IMR-90 (cell line): Measurements from ENCODE around the gene CHI3L1. TPM values are rescaled to one million over a fixed set of nuclear protein-coding genes. Genes with fewer than 3 reads are reported as not detected.

Source experiments
- ATAC-seq: fragments of 200-7000 bp; cut with Tn5 transposase; 2 replicates; pipeline ENCODE4 v1.9.1; 2020; ENCODE audit warnings: low read depth, mild to moderate bottlenecking, moderate library complexity
- BruUV-seq: library from RNA; stranded (reverse); fragments of 400-500 nt; replicated peaks from 2 replicates; lab custom pipeline; 2021; lab: Mats Ljungman, UMichigan
- CTCF ChIA-PET: fragments of 300-600 bp; formaldehyde crosslinking; extraction: SDS; loops from one replicate; lab custom pipeline; 2021; ENCODE audit warnings: antibody characterized with exemption; lab: Yijun Ruan, JAX
- POLR2A ChIA-PET: fragments of 300-600 bp; sonication (Branson Sonifier 250); formaldehyde crosslinking; loops from one replicate; lab custom pipeline; 2022; ENCODE audit warnings: antibody characterized with exemption; ENCODE audit not compliant: unreplicated experiment; lab: Charles Lee
- DNase-seq: peaks from one replicate; pipeline ENCODE4 v3.0.0; 2013
- H2AFZ ChIP-seq: replicated peaks from 2 replicates; pipeline ENCODE3; 2013; ENCODE audit warnings: low read length, mild to moderate bottlenecking; ENCODE audit not compliant: poor library complexity
- H2AK5ac ChIP-seq: 2 replicates; pipeline ENCODE4 v1.6.1; 2013; ENCODE audit warnings: low read depth, low read length, inconsistent platforms
- H2AK9ac ChIP-seq: replicated peaks from 2 replicates; pipeline ENCODE3; 2013; ENCODE audit warnings: mild to moderate bottlenecking, low read depth, low read length, moderate library complexity; ENCODE audit not compliant: poor library complexity
- H2BK120ac ChIP-seq: 2 replicates; pipeline ENCODE4 v1.6.1; 2013; ENCODE audit warnings: low read depth, low read length, inconsistent platforms
- H2BK15ac ChIP-seq: 3 replicates; pipeline ENCODE4 v1.6.1; 2013; ENCODE audit warnings: low read depth, low read length, inconsistent platforms
- H2BK20ac ChIP-seq: 2 replicates; pipeline ENCODE4 v1.6.1; 2013; ENCODE audit warnings: low read depth, mild to moderate bottlenecking, inconsistent platforms, low read length, moderate library complexity
- H2BK5ac ChIP-seq: 2 replicates; pipeline ENCODE4 v1.6.1; 2013; ENCODE audit warnings: mild to moderate bottlenecking, low read depth, low read length, inconsistent platforms; ENCODE audit not compliant: poor library complexity, severe bottlenecking
- H3K14ac ChIP-seq: replicated peaks from 2 replicates; pipeline ENCODE4 v1.6.1; 2013; ENCODE audit warnings: low read depth, low read length, inconsistent platforms
- H3K18ac ChIP-seq: 2 replicates; pipeline ENCODE4 v1.6.1; 2013; ENCODE audit warnings: low read depth, low read length, control low read depth
- H3K23ac ChIP-seq: 2 replicates; pipeline ENCODE4 v1.6.1; 2013; ENCODE audit warnings: low read depth, low read length, inconsistent platforms
- H3K27ac ChIP-seq: 2 replicates; pipeline ENCODE4 v1.5.1; 2013; ENCODE audit warnings: mild to moderate bottlenecking, control low read depth, low read length; ENCODE audit not compliant: insufficient read depth
- H3K27me3 ChIP-seq: 2 replicates; pipeline ENCODE4 v1.6.1; 2013; ENCODE audit warnings: low read length; ENCODE audit not compliant: control insufficient read depth, insufficient read depth
- H3K36me3 ChIP-seq: 2 replicates; pipeline ENCODE4 v1.6.1; 2013; ENCODE audit warnings: low read length, mixed read lengths; ENCODE audit not compliant: control insufficient read depth, insufficient read depth
- H3K4ac ChIP-seq: 2 replicates; pipeline ENCODE4 v1.6.1; 2013; ENCODE audit warnings: low read depth, low read length, inconsistent platforms
- H3K4me1 ChIP-seq: 2 replicates; pipeline ENCODE4 v1.6.1; 2013; ENCODE audit warnings: low read length, mixed read lengths; ENCODE audit not compliant: control insufficient read depth, insufficient read depth
- H3K4me2 ChIP-seq: 2 replicates; pipeline ENCODE4 v1.6.1; 2013; ENCODE audit warnings: low read depth, mild to moderate bottlenecking, control low read depth, low read length, moderate library complexity
- H3K4me3 ChIP-seq: 2 replicates; pipeline ENCODE4 v1.5.1; 2013; ENCODE audit warnings: low read depth, mild to moderate bottlenecking, control low read depth, low read length, moderate library complexity; ENCODE audit not compliant: insufficient read depth
- H3K56ac ChIP-seq: 2 replicates; pipeline ENCODE4 v1.6.1; 2013; ENCODE audit warnings: low read length, inconsistent platforms; ENCODE audit not compliant: insufficient read depth; ENCODE audit errors: extremely low read depth
- H3K79me1 ChIP-seq, 2 experiments: 2 replicates each; pipeline ENCODE4 v1.6.1; 2013; ENCODE audit warnings: low read length in 2 of 2, inconsistent platforms in 1 of 2, low read depth in 1 of 2
- H3K9ac ChIP-seq: 2 replicates; pipeline ENCODE4 v1.6.1; 2013; ENCODE audit warnings: low read depth, low read length, control low read depth
- H3K9me1 ChIP-seq: 2 replicates; pipeline ENCODE4 v1.6.1; 2013; ENCODE audit warnings: low read length, inconsistent platforms; ENCODE audit not compliant: insufficient read depth
- H3K9me3 ChIP-seq: 2 replicates; pipeline ENCODE4 v1.6.1; 2013; ENCODE audit warnings: low read length; ENCODE audit not compliant: control insufficient read depth, insufficient read depth
- H4K20me1 ChIP-seq: 2 replicates; pipeline ENCODE4 v1.6.1; 2013; ENCODE audit warnings: low read length, inconsistent platforms; ENCODE audit not compliant: insufficient read depth
- H4K5ac ChIP-seq: 2 replicates; pipeline ENCODE4 v1.6.1; 2013; ENCODE audit warnings: mild to moderate bottlenecking, low read depth, low read length, control low read depth
- H4K8ac ChIP-seq, 2 experiments: 2 replicates each; pipeline ENCODE4 v1.6.1; 2013; ENCODE audit warnings: low read depth in 2 of 2, low read length in 2 of 2, control low read depth in 1 of 2, inconsistent platforms in 1 of 2
- H4K91ac ChIP-seq: 2 replicates; pipeline ENCODE4 v1.6.1; 2013; ENCODE audit warnings: low read depth, low read length, inconsistent platforms; ENCODE audit not compliant: insufficient read depth
- BHLHE40 ChIP-seq: fragments of 150-350 bp; IDR thresholded peaks from 2 replicates; pipeline ENCODE4 v1.6.1; 2016; ENCODE audit warnings: mild to moderate bottlenecking, low read depth, low read length
- CEBPB ChIP-seq: IDR thresholded peaks from 2 replicates; pipeline ENCODE4 v1.6.1; 2012; ENCODE audit warnings: low read depth, low read length, improper control_type of control experiment
- CHD1 ChIP-seq: IDR thresholded peaks from 2 replicates; pipeline ENCODE4 v1.6.1; 2012; ENCODE audit warnings: low read depth, low read length, improper control_type of control experiment
- CTCF ChIP-seq: conservative IDR thresholded peaks from 2 replicates; pipeline ENCODE4 v1.5.1; 2012; ENCODE audit warnings: mild to moderate bottlenecking, low read depth, low read length, improper control_type of control experiment
- ELK1 ChIP-seq: fragments of 150-350 bp; IDR thresholded peaks from 2 replicates; pipeline ENCODE4 v1.6.1; 2016; ENCODE audit warnings: low read depth, mild to moderate bottlenecking, low read length, moderate library complexity, borderline replicate concordance
- FOS ChIP-seq: fragments of 150-350 bp; IDR thresholded peaks from 2 replicates; pipeline ENCODE4 v1.6.1; 2016; ENCODE audit warnings: low read depth, low read length
- MAFK ChIP-seq: IDR thresholded peaks from 2 replicates; pipeline ENCODE4 v1.6.1; 2012; ENCODE audit warnings: low read depth, low read length, improper control_type of control experiment
- MAZ ChIP-seq: IDR thresholded peaks from 2 replicates; pipeline ENCODE4 v1.6.1; 2012; ENCODE audit warnings: low read depth, mild to moderate bottlenecking, low read length, improper control_type of control experiment, moderate library complexity, borderline replicate concordance
- MXI1 ChIP-seq: IDR thresholded peaks from 2 replicates; pipeline ENCODE4 v1.6.1; 2012; ENCODE audit warnings: low read depth, mild to moderate bottlenecking, low read length, moderate library complexity, borderline replicate concordance
- NFE2L2 ChIP-seq: fragments of 150-350 bp; IDR thresholded peaks from 2 replicates; pipeline ENCODE4 v1.6.1; 2016; ENCODE audit warnings: low read depth, mild to moderate bottlenecking, low read length
- POLR2A ChIP-seq: IDR thresholded peaks from 2 replicates; pipeline ENCODE4 v1.6.1; 2012; ENCODE audit warnings: mild to moderate bottlenecking, low read depth, low read length
- RAD21 ChIP-seq: IDR thresholded peaks from 2 replicates; pipeline ENCODE4 v1.6.1; 2012; ENCODE audit warnings: low read length, improper control_type of control experiment
- RCOR1 ChIP-seq: IDR thresholded peaks from 2 replicates; pipeline ENCODE4 v1.6.1; 2012; ENCODE audit warnings: mild to moderate bottlenecking, low read length, improper control_type of control experiment; ENCODE audit not compliant: insufficient replicate concordance
- RFX5 ChIP-seq: IDR thresholded peaks from 2 replicates; pipeline ENCODE4 v1.8.0; 2012; ENCODE audit warnings: low read depth, mild to moderate bottlenecking, low read length, moderate library complexity
- SMC3 ChIP-seq: fragments of 150-350 bp; IDR thresholded peaks from 2 replicates; pipeline ENCODE4 v1.6.1; 2016; ENCODE audit warnings: low read depth, mild to moderate bottlenecking, antibody characterized with exemption, low read length, moderate library complexity
- USF2 ChIP-seq: fragments of 150-350 bp; IDR thresholded peaks from 2 replicates; pipeline ENCODE4 v1.6.1; 2017; ENCODE audit warnings: mild to moderate bottlenecking, antibody characterized with exemption, low read length, low read depth
- WGBS, 2 experiments: methylation state at CpG; one replicate each; pipeline versions ENCODE4 v1.1.5 to v1.1.7; 2013; ENCODE audit warnings: missing lambda C conversion rate in 2 of 2; ENCODE audit not compliant: insufficient read length in 1 of 2; ENCODE audit errors: extremely low coverage in 2 of 2; 5-methylcytosine and 5-hydroxymethylcytosine counted together
- dilution Hi-C: fragments of 300-500 bp; cut with HindIII; formaldehyde crosslinking; loops from one replicate; pipeline ENCODE4 v1.14.3; 2018; ENCODE audit warnings: low sequenced_read_pairs; ENCODE audit not compliant: unreplicated experiment
- in situ Hi-C: fragments of 300-500 bp; cut with MboI; formaldehyde crosslinking; loops from 3 replicates; pipeline ENCODE4 v1.14.3; 2019; ENCODE audit warnings: low sequenced_read_pairs, inconsistent platforms, mixed read lengths
- intact Hi-C: fragments of 100-400 bp; cut with micrococcal nuclease; formaldehyde crosslinking; loops from 2 replicates; pipeline ENCODE4 v1.10.0; 2022
- polyA plus RNA-seq, 3 experiments: library from polyadenylated mRNA; depleted of rRNA; stranded (reverse); fragments of >200 nt; gene quantifications; 2 replicates each; pipeline ENCODE4 v1.2.3, GENCODE V29; 2012; ENCODE audit warnings: low replicate concordance in 1 of 3
- total RNA-seq: library from RNA; depleted of rRNA; stranded (reverse); fragments of >200 nt; gene quantifications from 2 replicates; pipeline ENCODE4 v1.2.3, GENCODE V29; 2012

Gene CHI3L1
- total and polyA plus RNA-seq, 2 of the 4 experiments (the other 2 are of a cell fraction) = 0.17 TPM; not detected in 1

DNA sequence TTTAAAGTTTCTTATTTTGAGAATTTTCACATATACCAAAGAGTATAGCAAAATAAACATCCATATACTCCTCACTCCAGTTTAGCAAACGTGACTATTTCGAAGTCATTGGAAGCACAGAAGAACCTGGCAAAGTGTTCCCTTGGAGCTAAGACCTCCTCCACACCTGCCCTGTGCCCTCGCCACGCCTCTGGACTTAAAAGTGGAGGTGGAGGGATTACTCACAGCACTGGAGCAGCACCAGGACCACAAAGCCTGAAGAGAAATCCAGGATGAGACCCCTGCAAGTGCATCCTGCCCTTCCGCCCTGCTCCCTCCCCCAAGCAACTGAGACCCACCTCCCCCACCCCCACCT lies 436 bp downstream of the CHI3L1 start:
- no peaks in the 10 kb centered on the region for H4K20me1 ChIP-seq
- no peak overlapping the region for H3K18ac ChIP-seq
- no peak overlapping the region for H2AK5ac ChIP-seq
- H4K8ac ChIP-seq = no peak overlapping the region
- H2AFZ ChIP-seq = no peak overlapping the region
- no peak overlapping the region for H3K4me3 ChIP-seq
- no CpG with 5 or more reads among the region's 5 CpGs for WGBS, 2 experiments
- no peak overlapping the region for H3K56ac ChIP-seq
- H3K4ac ChIP-seq = no peak overlapping the region
- H2BK20ac ChIP-seq = no peak overlapping the region
- no peak overlapping the region for H3K4me2 ChIP-seq
- H2BK15ac ChIP-seq = no peak overlapping the region
- ATAC-seq (no peak), DNase-seq (no peak)
- H2AK9ac ChIP-seq = no peak overlapping the region
- no peak overlapping the region for H4K5ac ChIP-seq
- no peaks in the 10 kb centered on the region for H3K79me1 ChIP-seq
- ChIA-PET CTCF (no interaction called here), POLR2A (no interaction called here)
- H3K14ac ChIP-seq = no peak overlapping the region
- peaks cover 3% of the 10 kb centered on the region; the same call in 1 of the 2 replicates for H3K4me1 ChIP-seq
- H3K9ac ChIP-seq = no peak overlapping the region
- H3K9me3 ChIP-seq = no peaks in the 10 kb centered on the region
- no peak overlapping the region for H3K27ac ChIP-seq
- H2BK5ac ChIP-seq = no peak overlapping the region
- in situ Hi-C loops = no loop called here
- no peaks in the 10 kb centered on the region for H3K9me1 ChIP-seq
- dilution Hi-C loops = no loop called here
- H2BK120ac ChIP-seq = no peak overlapping the region
- BruUV-seq = no TSS peak
- peaks cover 20% of the 10 kb centered on the region for H3K27me3 ChIP-seq
- intact Hi-C loops = no loop called here
- no peak overlapping the region for H3K23ac ChIP-seq
- TF ChIP-seq CEBPB = no peak
- TF ChIP-seq MXI1 = no peak
- TF ChIP-seq MAZ = no peak
- no peak for TF ChIP-seq BHLHE40
- TF ChIP-seq CTCF = no peak
- no peak for TF ChIP-seq RCOR1
- TF ChIP-seq MAFK = no peak
- TF ChIP-seq FOS = no peak
- no peak for TF ChIP-seq RFX5
- no peak for TF ChIP-seq ELK1
- TF ChIP-seq NFE2L2 = no peak
- no peak for TF ChIP-seq SMC3
- TF ChIP-seq POLR2A = no peak
- TF ChIP-seq USF2 = no peak
- TF ChIP-seq RAD21 = no peak
- TF ChIP-seq CHD1 = no peak
- no peak overlapping the region for H4K91ac ChIP-seq
- H3K36me3 ChIP-seq = no peaks in the 10 kb centered on the region
